OCI-LY7 (cell line): ENCODE measurements around the gene ARHGAP23.

Experiments
- EZH2phosphoT487 ChIP-seq: fragments of 200-600 bp; sonication (generic); IDR thresholded peaks from 2 replicates; pipeline ENCODE4 v1.6.1; 2018; ENCODE audit warnings: low read depth, borderline replicate concordance, mild to moderate bottlenecking, mixed run types, antibody characterized with exemption, low read length, moderate library complexity, mixed read lengths
- TF ChIP-seq, protein P1 (sequence below): fragments of 200-600 bp; sonication (generic); conservative IDR thresholded peaks from 2 replicates; pipeline ENCODE4 v1.5.1; 2014; ENCODE audit warnings: mild to moderate bottlenecking, antibody characterized with exemption, low read length, moderate library complexity, mixed read lengths

GRCh38 chr17:38476549-38476948 lies 48.3 kb downstream of the ARHGAP23 start:
- TF ChIP-seq, protein P1, sequence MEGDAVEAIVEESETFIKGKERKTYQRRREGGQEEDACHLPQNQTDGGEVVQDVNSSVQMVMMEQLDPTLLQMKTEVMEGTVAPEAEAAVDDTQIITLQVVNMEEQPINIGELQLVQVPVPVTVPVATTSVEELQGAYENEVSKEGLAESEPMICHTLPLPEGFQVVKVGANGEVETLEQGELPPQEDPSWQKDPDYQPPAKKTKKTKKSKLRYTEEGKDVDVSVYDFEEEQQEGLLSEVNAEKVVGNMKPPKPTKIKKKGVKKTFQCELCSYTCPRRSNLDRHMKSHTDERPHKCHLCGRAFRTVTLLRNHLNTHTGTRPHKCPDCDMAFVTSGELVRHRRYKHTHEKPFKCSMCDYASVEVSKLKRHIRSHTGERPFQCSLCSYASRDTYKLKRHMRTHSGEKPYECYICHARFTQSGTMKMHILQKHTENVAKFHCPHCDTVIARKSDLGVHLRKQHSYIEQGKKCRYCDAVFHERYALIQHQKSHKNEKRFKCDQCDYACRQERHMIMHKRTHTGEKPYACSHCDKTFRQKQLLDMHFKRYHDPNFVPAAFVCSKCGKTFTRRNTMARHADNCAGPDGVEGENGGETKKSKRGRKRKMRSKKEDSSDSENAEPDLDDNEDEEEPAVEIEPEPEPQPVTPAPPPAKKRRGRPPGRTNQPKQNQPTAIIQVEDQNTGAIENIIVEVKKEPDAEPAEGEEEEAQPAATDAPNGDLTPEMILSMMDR = no peak
- TF ChIP-seq EZH2phosphoT487 = no peak
